ENCODE data around the gene SERPIND1. TPM values are rescaled to one million over a fixed set of nuclear protein-coding genes. Genes with fewer than 3 reads are reported as not detected.

Gene SERPIND1
- total RNA-seq, 1 donor from 2014 or later, result not detected

GRCh38 chr22:20785415-20785814 is 11.5 kb downstream of the SERPIND1 start:
- Histone ChIP-seq H3K36me3 (ENCODE audit: control insufficient read depth, insufficient read depth, low read length) (peaks cover 7% of the 10 kb centered on the region), H3K27me3 (ENCODE audit: control insufficient read depth, insufficient read depth, low read length) (no peaks in the 10 kb centered on the region), H3K4me3 (ENCODE audit: low read depth, low read length) (no peak overlapping the region)
- FAIRE-seq (no peak), DNase-seq (ENCODE audit: low read depth) (no peak)
- no peak for TF ChIP-seq CTCF (IDR thresholded peaks at IDR 0.05; ENCODE audit: insufficient read depth, low read length, severe bottlenecking)

DNA sequence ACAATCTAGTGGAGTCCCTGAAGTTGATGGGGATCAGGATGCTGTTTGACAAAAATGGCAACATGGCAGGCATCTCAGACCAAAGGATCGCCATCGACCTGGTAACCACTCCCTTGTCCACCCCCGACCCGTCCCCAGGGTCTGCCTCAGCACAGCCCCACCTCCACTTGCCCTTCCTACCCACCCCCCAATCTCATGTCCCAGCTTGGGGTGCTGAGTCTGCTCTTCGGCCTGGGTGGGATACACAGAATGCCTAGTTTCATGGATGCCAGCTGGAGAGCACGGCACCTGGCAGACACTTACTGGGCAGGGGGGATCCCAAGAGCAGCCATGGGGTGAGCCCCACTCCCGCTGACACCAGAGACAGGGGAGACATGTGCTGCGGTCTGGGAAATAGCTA is 12.1 kb downstream of the SERPIND1 start:
- H3K27me3 ChIP-seq (ENCODE audit: control insufficient read depth, insufficient read depth, low read length), result no peaks in the 10 kb centered on the region
- peaks cover 7% of the 10 kb centered on the region for H3K36me3 ChIP-seq (ENCODE audit: control insufficient read depth, insufficient read depth, low read length)
- FAIRE-seq, result no peak
- no peak overlapping the region for H3K4me3 ChIP-seq (ENCODE audit: low read depth, low read length)
- DNase-seq (ENCODE audit: low read depth), result no peak
- no peak for TF ChIP-seq CTCF (IDR thresholded peaks at IDR 0.05; ENCODE audit: insufficient read depth, low read length, severe bottlenecking)

- no peak for DNase-seq (ENCODE audit: low read depth)
- Histone ChIP-seq H3K36me3 (ENCODE audit: control insufficient read depth, insufficient read depth, low read length) (peaks cover 7% of the 10 kb centered on the region), H3K27me3 (ENCODE audit: control insufficient read depth, insufficient read depth, low read length) (no peaks in the 10 kb centered on the region), H3K4me3 (ENCODE audit: low read depth, low read length) (no peak overlapping the region)
- no peak for FAIRE-seq
- no peak for TF ChIP-seq CTCF (IDR thresholded peaks at IDR 0.05; ENCODE audit: insufficient read depth, low read length, severe bottlenecking)
Measured at GRCh38 chr22:20786536-20786979, 12.6 kb downstream of the SERPIND1 start.

DNA sequence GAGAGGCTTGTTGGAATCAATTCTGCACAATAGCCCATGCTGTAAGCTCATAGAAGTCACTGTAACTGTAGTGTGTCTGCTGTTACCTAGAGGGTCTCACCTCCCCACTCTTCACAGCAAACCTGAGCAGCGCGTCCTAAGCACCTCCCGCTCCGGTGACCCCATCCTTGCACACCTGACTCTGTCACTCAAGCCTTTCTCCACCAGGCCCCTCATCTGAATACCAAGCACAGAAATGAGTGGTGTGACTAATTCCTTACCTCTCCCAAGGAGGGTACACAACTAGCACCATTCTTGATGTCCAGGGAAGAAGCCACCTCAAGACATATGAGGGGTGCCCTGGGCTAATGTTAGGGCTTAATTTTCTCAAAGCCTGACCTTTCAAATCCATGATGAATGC is 13.3 kb downstream of the SERPIND1 start:
- no peak for TF ChIP-seq CTCF (IDR thresholded peaks at IDR 0.05; ENCODE audit: insufficient read depth, low read length, severe bottlenecking)
- no peak for DNase-seq (ENCODE audit: low read depth)
- Histone ChIP-seq H3K27me3 (ENCODE audit: control insufficient read depth, insufficient read depth, low read length) (no peaks in the 10 kb centered on the region), H3K36me3 (ENCODE audit: control insufficient read depth, insufficient read depth, low read length) (peaks cover 7% of the 10 kb centered on the region), H3K4me3 (ENCODE audit: low read depth, low read length) (no peak overlapping the region)
- peak; percentile 32 for FAIRE-seq

DNA sequence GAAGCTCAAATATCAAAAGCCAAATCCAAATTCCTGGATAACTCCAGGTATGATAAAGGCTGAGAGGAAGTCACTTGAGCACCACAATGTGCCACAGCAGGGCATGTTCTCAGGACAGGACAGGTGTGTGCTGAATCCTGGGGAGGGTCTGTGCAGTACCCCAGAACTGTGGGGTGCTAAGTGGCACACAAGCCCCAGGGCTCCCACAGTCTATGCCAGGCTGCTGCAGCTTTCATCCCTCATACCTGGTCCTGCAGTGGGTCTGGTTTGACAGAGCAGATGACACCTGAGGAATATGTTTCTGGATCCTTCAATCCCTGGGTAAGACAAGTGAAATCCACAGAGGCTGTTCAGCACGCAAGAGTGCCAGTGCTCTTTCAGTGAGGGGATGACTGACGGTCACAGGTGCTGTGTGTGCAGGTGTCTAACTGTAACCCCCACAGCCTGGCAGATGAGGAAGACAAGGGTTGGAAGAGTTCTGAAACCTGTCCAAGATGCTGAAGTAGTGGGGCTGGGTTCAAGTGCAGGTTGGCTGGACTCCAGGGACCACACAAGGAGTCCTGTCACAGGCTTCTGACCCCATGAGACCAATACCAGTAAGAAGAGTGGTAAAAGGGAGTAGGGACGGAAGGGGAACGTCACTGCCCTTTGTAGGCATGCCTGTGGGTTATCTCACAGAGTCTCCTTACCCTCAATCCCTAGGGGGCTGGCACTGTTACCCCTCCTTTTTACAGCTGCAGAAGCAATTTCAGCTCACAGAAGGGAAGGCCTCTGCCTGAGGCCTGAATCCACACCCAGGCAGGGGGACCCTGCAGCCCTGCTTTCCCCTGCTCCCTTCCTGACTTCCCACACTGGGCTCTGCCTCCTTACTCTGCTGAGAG is 14.1 kb downstream of the SERPIND1 start:
- FAIRE-seq, result peak; percentile 52
- peaks cover 13% of the 10 kb centered on the region for H3K36me3 ChIP-seq (ENCODE audit: control insufficient read depth, insufficient read depth, low read length)
- H3K4me3 ChIP-seq (ENCODE audit: low read depth, low read length), result no peak overlapping the region
- no peaks in the 10 kb centered on the region for H3K27me3 ChIP-seq (ENCODE audit: control insufficient read depth, insufficient read depth, low read length)
- TF ChIP-seq CTCF (IDR thresholded peaks at IDR 0.05; ENCODE audit: insufficient read depth, low read length, severe bottlenecking), result no peak
- no peak for DNase-seq (ENCODE audit: low read depth)
